IMR-90 (cell line): ENCODE results near the gene PPP1R15A. TPM values are rescaled to one million over a fixed set of nuclear protein-coding genes. Genes with fewer than 3 reads are reported as not detected.
A peak's percentile ranks its signal among the peaks of the same experiment; 100 is the strongest.
"Not testable (repeated sequence)": the region's sequence is repeated elsewhere in the genome, so short reads cannot be mapped to it uniquely, and the experiment has no call there.

Experiments used
- ATAC-seq: fragments of 200-7000 bp; cut with Tn5 transposase; 2 replicates; pipeline ENCODE4 v1.9.1; 2020; ENCODE audit warnings: low read depth, mild to moderate bottlenecking, moderate library complexity
- BruUV-seq: library from RNA; stranded (reverse); fragments of 400-500 nt; replicated peaks from 2 replicates; lab custom pipeline; 2021; lab: Mats Ljungman, UMichigan
- CTCF ChIA-PET: fragments of 300-600 bp; formaldehyde crosslinking; extraction: SDS; loops from one replicate; lab custom pipeline; 2021; ENCODE audit warnings: antibody characterized with exemption; lab: Yijun Ruan, JAX
- POLR2A ChIA-PET: fragments of 300-600 bp; sonication (Branson Sonifier 250); formaldehyde crosslinking; loops from one replicate; lab custom pipeline; 2022; ENCODE audit warnings: antibody characterized with exemption; ENCODE audit not compliant: unreplicated experiment; lab: Charles Lee
- DNase-seq: peaks from one replicate; pipeline ENCODE4 v3.0.0; 2013
- H2AFZ ChIP-seq: replicated peaks from 2 replicates; pipeline ENCODE3; 2013; ENCODE audit warnings: low read length, mild to moderate bottlenecking; ENCODE audit not compliant: poor library complexity
- H2AK5ac ChIP-seq: 2 replicates; pipeline ENCODE4 v1.6.1; 2013; ENCODE audit warnings: low read depth, low read length, inconsistent platforms
- H2AK9ac ChIP-seq: replicated peaks from 2 replicates; pipeline ENCODE3; 2013; ENCODE audit warnings: mild to moderate bottlenecking, low read depth, low read length, moderate library complexity; ENCODE audit not compliant: poor library complexity
- H2BK120ac ChIP-seq: 2 replicates; pipeline ENCODE4 v1.6.1; 2013; ENCODE audit warnings: low read depth, low read length, inconsistent platforms
- H2BK15ac ChIP-seq: 3 replicates; pipeline ENCODE4 v1.6.1; 2013; ENCODE audit warnings: low read depth, low read length, inconsistent platforms
- H2BK20ac ChIP-seq: 2 replicates; pipeline ENCODE4 v1.6.1; 2013; ENCODE audit warnings: low read depth, mild to moderate bottlenecking, inconsistent platforms, low read length, moderate library complexity
- H2BK5ac ChIP-seq: 2 replicates; pipeline ENCODE4 v1.6.1; 2013; ENCODE audit warnings: mild to moderate bottlenecking, low read depth, low read length, inconsistent platforms; ENCODE audit not compliant: poor library complexity, severe bottlenecking
- H3K14ac ChIP-seq: replicated peaks from 2 replicates; pipeline ENCODE4 v1.6.1; 2013; ENCODE audit warnings: low read depth, low read length, inconsistent platforms
- H3K18ac ChIP-seq: 2 replicates; pipeline ENCODE4 v1.6.1; 2013; ENCODE audit warnings: low read depth, low read length, control low read depth
- H3K23ac ChIP-seq: 2 replicates; pipeline ENCODE4 v1.6.1; 2013; ENCODE audit warnings: low read depth, low read length, inconsistent platforms
- H3K27ac ChIP-seq: 2 replicates; pipeline ENCODE4 v1.5.1; 2013; ENCODE audit warnings: mild to moderate bottlenecking, control low read depth, low read length; ENCODE audit not compliant: insufficient read depth
- H3K27me3 ChIP-seq: 2 replicates; pipeline ENCODE4 v1.6.1; 2013; ENCODE audit warnings: low read length; ENCODE audit not compliant: control insufficient read depth, insufficient read depth
- H3K36me3 ChIP-seq: 2 replicates; pipeline ENCODE4 v1.6.1; 2013; ENCODE audit warnings: low read length, mixed read lengths; ENCODE audit not compliant: control insufficient read depth, insufficient read depth
- H3K4ac ChIP-seq: 2 replicates; pipeline ENCODE4 v1.6.1; 2013; ENCODE audit warnings: low read depth, low read length, inconsistent platforms
- H3K4me1 ChIP-seq: 2 replicates; pipeline ENCODE4 v1.6.1; 2013; ENCODE audit warnings: low read length, mixed read lengths; ENCODE audit not compliant: control insufficient read depth, insufficient read depth
- H3K4me2 ChIP-seq: 2 replicates; pipeline ENCODE4 v1.6.1; 2013; ENCODE audit warnings: low read depth, mild to moderate bottlenecking, control low read depth, low read length, moderate library complexity
- H3K4me3 ChIP-seq: 2 replicates; pipeline ENCODE4 v1.5.1; 2013; ENCODE audit warnings: low read depth, mild to moderate bottlenecking, control low read depth, low read length, moderate library complexity; ENCODE audit not compliant: insufficient read depth
- H3K56ac ChIP-seq: 2 replicates; pipeline ENCODE4 v1.6.1; 2013; ENCODE audit warnings: low read length, inconsistent platforms; ENCODE audit not compliant: insufficient read depth; ENCODE audit errors: extremely low read depth
- H3K79me1 ChIP-seq, 2 experiments: 2 replicates each; pipeline ENCODE4 v1.6.1; 2013; ENCODE audit warnings: low read length in 2 of 2, inconsistent platforms in 1 of 2, low read depth in 1 of 2
- H3K9ac ChIP-seq: 2 replicates; pipeline ENCODE4 v1.6.1; 2013; ENCODE audit warnings: low read depth, low read length, control low read depth
- H3K9me1 ChIP-seq: 2 replicates; pipeline ENCODE4 v1.6.1; 2013; ENCODE audit warnings: low read length, inconsistent platforms; ENCODE audit not compliant: insufficient read depth
- H3K9me3 ChIP-seq: 2 replicates; pipeline ENCODE4 v1.6.1; 2013; ENCODE audit warnings: low read length; ENCODE audit not compliant: control insufficient read depth, insufficient read depth
- H4K20me1 ChIP-seq: 2 replicates; pipeline ENCODE4 v1.6.1; 2013; ENCODE audit warnings: low read length, inconsistent platforms; ENCODE audit not compliant: insufficient read depth
- H4K5ac ChIP-seq: 2 replicates; pipeline ENCODE4 v1.6.1; 2013; ENCODE audit warnings: mild to moderate bottlenecking, low read depth, low read length, control low read depth
- H4K8ac ChIP-seq, 2 experiments: 2 replicates each; pipeline ENCODE4 v1.6.1; 2013; ENCODE audit warnings: low read depth in 2 of 2, low read length in 2 of 2, control low read depth in 1 of 2, inconsistent platforms in 1 of 2
- H4K91ac ChIP-seq: 2 replicates; pipeline ENCODE4 v1.6.1; 2013; ENCODE audit warnings: low read depth, low read length, inconsistent platforms; ENCODE audit not compliant: insufficient read depth
- BHLHE40 ChIP-seq: fragments of 150-350 bp; IDR thresholded peaks from 2 replicates; pipeline ENCODE4 v1.6.1; 2016; ENCODE audit warnings: mild to moderate bottlenecking, low read depth, low read length
- FOS ChIP-seq: fragments of 150-350 bp; IDR thresholded peaks from 2 replicates; pipeline ENCODE4 v1.6.1; 2016; ENCODE audit warnings: low read depth, low read length
- POLR2A ChIP-seq: IDR thresholded peaks from 2 replicates; pipeline ENCODE4 v1.6.1; 2012; ENCODE audit warnings: mild to moderate bottlenecking, low read depth, low read length
- WGBS, 2 experiments: methylation state at CpG; one replicate each; pipeline versions ENCODE4 v1.1.5 to v1.1.7; 2013; ENCODE audit warnings: missing lambda C conversion rate in 2 of 2; ENCODE audit not compliant: insufficient read length in 1 of 2; ENCODE audit errors: extremely low coverage in 2 of 2; 5-methylcytosine and 5-hydroxymethylcytosine counted together
- dilution Hi-C: fragments of 300-500 bp; cut with HindIII; formaldehyde crosslinking; loops from one replicate; pipeline ENCODE4 v1.14.3; 2018; ENCODE audit warnings: low sequenced_read_pairs; ENCODE audit not compliant: unreplicated experiment
- in situ Hi-C: fragments of 300-500 bp; cut with MboI; formaldehyde crosslinking; loops from 3 replicates; pipeline ENCODE4 v1.14.3; 2019; ENCODE audit warnings: low sequenced_read_pairs, inconsistent platforms, mixed read lengths
- intact Hi-C: fragments of 100-400 bp; cut with micrococcal nuclease; formaldehyde crosslinking; loops from 2 replicates; pipeline ENCODE4 v1.10.0; 2022
- polyA plus RNA-seq, 3 experiments: library from polyadenylated mRNA; depleted of rRNA; stranded (reverse); fragments of >200 nt; gene quantifications; 2 replicates each; pipeline ENCODE4 v1.2.3, GENCODE V29; 2012; ENCODE audit warnings: low replicate concordance in 1 of 3
- total RNA-seq: library from RNA; depleted of rRNA; stranded (reverse); fragments of >200 nt; gene quantifications from 2 replicates; pipeline ENCODE4 v1.2.3, GENCODE V29; 2012

Gene PPP1R15A
- total and polyA plus RNA-seq, 2 of the 4 experiments (the other 2 are of a cell fraction) = 26.7 to 87.7 TPM

DNA sequence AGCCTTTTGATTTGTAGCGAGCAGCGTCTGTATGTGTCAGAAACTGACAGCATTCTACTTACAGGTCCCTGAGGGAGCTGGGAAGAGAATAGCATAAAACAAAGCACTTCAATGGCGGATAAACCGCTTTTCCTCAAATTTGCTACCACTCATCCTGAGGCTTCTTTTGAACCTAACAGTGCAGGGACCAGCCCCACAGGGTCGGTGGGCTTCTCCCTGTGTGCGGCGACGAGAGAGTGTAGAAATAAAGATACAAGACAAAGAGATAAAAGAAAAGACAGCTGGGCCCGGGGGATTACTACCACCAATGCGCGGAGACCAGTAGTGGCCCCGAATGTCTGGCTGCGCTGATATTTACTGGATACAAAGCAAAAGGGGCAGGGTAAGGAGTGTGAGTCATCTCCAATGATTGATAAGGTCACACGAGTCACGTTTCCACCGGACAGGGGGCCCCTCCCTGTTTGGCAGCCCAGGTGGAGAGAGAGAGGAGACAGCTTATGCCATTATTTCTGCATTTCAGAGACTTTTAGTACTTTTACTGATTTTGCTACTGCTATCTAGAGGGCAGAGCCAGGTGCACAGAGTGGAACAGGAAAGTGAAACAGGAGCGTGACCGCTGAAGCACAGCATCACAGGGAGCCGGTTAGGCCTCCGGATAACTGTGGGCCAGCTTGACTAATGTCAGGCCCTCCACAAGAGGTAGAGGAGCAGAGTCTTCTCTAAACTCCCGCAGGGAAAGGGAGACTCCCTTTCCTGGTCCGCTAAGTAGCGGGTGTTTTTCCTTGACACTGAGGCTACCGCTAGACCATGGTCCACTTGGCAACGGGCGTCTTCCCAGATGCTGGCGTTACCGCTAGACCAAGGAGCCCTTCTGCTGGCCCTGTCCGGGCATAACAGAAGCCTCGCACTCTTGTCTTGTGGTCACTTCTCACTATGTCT is 4.1 kb downstream of the PPP1R15A start:
- dilution Hi-C loops = not testable (repeated sequence)
- H3K36me3 ChIP-seq = peaks cover 40% of the 10 kb centered on the region
- peak overlapping the region; percentile 71; the same call in 1 of the 2 replicates for H3K4me3 ChIP-seq

More for the DNA sequence above, 4.1 kb downstream of the PPP1R15A start:
- Histone ChIP-seq H3K4me2 (peak overlapping the region; percentile 76), H3K27ac (peak overlapping the region; percentile 83), H2BK5ac (peak overlapping the region; percentile 80), H3K9ac (peak overlapping the region; percentile 19; the same call in 1 of the 2 replicates), H3K14ac (peak overlapping the region; percentile 57), H4K20me1 (peaks cover 68% of the 10 kb centered on the region), H4K8ac (peak overlapping the region; percentile 29 to 46; a peak in 1 of 4 replicates), H3K79me1 (peaks cover 0 to 57% of the 10 kb centered on the region in 2 experiments; a peak in 3 of 4 replicates)
- ATAC-seq, H2BK120ac ChIP-seq, H2AK5ac ChIP-seq, H3K27me3 ChIP-seq, in situ Hi-C loops, H2AFZ ChIP-seq, H2BK15ac ChIP-seq, H3K23ac ChIP-seq, H4K5ac ChIP-seq, H2AK9ac ChIP-seq, H3K9me3 ChIP-seq, H2BK20ac ChIP-seq, H3K4me1 ChIP-seq, H3K9me1 ChIP-seq, H4K91ac ChIP-seq, BruUV-seq, H3K4ac ChIP-seq, H3K56ac ChIP-seq, H3K18ac ChIP-seq, intact Hi-C loops: not testable (repeated sequence)
- DNase-seq = peak; percentile 37
- TF ChIP-seq POLR2A = peak; percentile 64
- peak; percentile 91 for TF ChIP-seq BHLHE40
- TF ChIP-seq FOS = peak; percentile 9; the same call in 1 of the 2 replicates
- WGBS, 2 experiments = 93% methylated on average over 8 of the region's 30 CpGs; no CpG with 5 or more reads in 1 of the 2 experiments
- CTCF ChIA-PET = interaction anchor here (0.9 kb wide), 1 partner anchor 94 kb away, joined by 3 read pairs; no protein-coding TSS in a partner anchor
- POLR2A ChIA-PET = interaction anchor here (0.6 kb wide), 1 partner anchor 20 kb away, joined by 3 read pairs; no protein-coding TSS in a partner anchor
